Keratinocyte (primary cell): Measurements from ENCODE around the gene TSHZ1. TPM values are rescaled to one million over a fixed set of nuclear protein-coding genes. Genes with fewer than 3 reads are reported as not detected.

Experiments
- DNase-seq: peaks from one replicate; pipeline ENCODE4 v3.0.0-alpha.2; 2011; ENCODE audit warnings: low read depth, missing footprints, low spot score
- FAIRE-seq: peaks from 2 replicates; lab custom pipeline; 2011; peaks lifted over from hg19 to GRCh38; lab: Jason Lieb, UNC
- H2AFZ ChIP-seq: 2 replicates; pipeline ENCODE4 v1.6.0; 2012; ENCODE audit warnings: low read length, control low read depth, inconsistent platforms; ENCODE audit not compliant: control insufficient read depth
- H3K27ac ChIP-seq: 2 replicates; pipeline ENCODE4 v1.5.1; 2011; ENCODE audit warnings: low read length; ENCODE audit not compliant: control insufficient read depth, insufficient read depth
- H3K27me3 ChIP-seq: 3 replicates; pipeline ENCODE4 v1.6.0; 2011; ENCODE audit warnings: low read length; ENCODE audit not compliant: control insufficient read depth, insufficient read depth; ENCODE audit errors: extremely low read depth
- H3K36me3 ChIP-seq, 2 experiments: 2 replicates in 1 of 2; 3 replicates in 1 of 2; pipeline ENCODE4 v1.5.1; 2011; ENCODE audit warnings: low read length in 2 of 2, mild to moderate bottlenecking in 1 of 2; ENCODE audit not compliant: control insufficient read depth in 2 of 2, insufficient read depth in 2 of 2; ENCODE audit errors: extremely low read depth in 1 of 2
- H3K4me1 ChIP-seq: 3 replicates; pipeline ENCODE4 v1.5.1; 2011; ENCODE audit warnings: low read length; ENCODE audit not compliant: control insufficient read depth, insufficient read depth; ENCODE audit errors: extremely low read depth
- H3K4me2 ChIP-seq: 3 replicates; pipeline ENCODE4 v1.6.0; 2011; ENCODE audit warnings: low read depth, low read length; ENCODE audit not compliant: control insufficient read depth, insufficient read depth; ENCODE audit errors: extremely low read depth
- H3K4me3 ChIP-seq, 3 experiments: fragments of 200-600 bp in 1 of 3; sonication (generic) in 1 of 3; 2 replicates in 2 of 3; 3 replicates in 1 of 3; pipeline ENCODE4 v1.5.1; 2011 to 2016; ENCODE audit warnings: low read length in 3 of 3, mild to moderate bottlenecking in 3 of 3, control low read depth in 2 of 3, inconsistent platforms in 1 of 3, low read depth in 1 of 3, mixed read lengths in 1 of 3, mixed run types in 1 of 3, moderate library complexity in 1 of 3; ENCODE audit not compliant: control insufficient read depth in 2 of 3, insufficient read depth in 2 of 3; ENCODE audit errors: extremely low read depth in 1 of 3
- H3K79me2 ChIP-seq: 2 replicates; pipeline ENCODE4 v1.6.0; 2012; ENCODE audit warnings: low read length; ENCODE audit not compliant: control insufficient read depth, insufficient read depth
- H3K9ac ChIP-seq: 3 replicates; pipeline ENCODE4 v1.6.0; 2011; ENCODE audit warnings: low read length; ENCODE audit not compliant: control insufficient read depth, insufficient read depth; ENCODE audit errors: extremely low read depth
- H3K9me1 ChIP-seq: 3 replicates; pipeline ENCODE4 v1.6.0; 2011; ENCODE audit warnings: low read length; ENCODE audit not compliant: control insufficient read depth, insufficient read depth; ENCODE audit errors: extremely low read depth
- H3K9me3 ChIP-seq: 2 replicates; pipeline ENCODE4 v1.5.1; 2012; ENCODE audit warnings: low read depth, low read length; ENCODE audit not compliant: control insufficient read depth
- H4K20me1 ChIP-seq: 3 replicates; pipeline ENCODE4 v1.6.0; 2011; ENCODE audit warnings: low read length; ENCODE audit not compliant: control insufficient read depth, insufficient read depth; ENCODE audit errors: extremely low read depth
- CTCF ChIP-seq, 3 experiments: IDR thresholded peaks in 1 of 3; conservative IDR thresholded peaks in 1 of 3; optimal IDR thresholded peaks in 1 of 3; 2 replicates in 2 of 3; 3 replicates in 1 of 3; pipeline versions ENCODE3 to v1.5.1; 2011; ENCODE audit warnings: low read length in 3 of 3, mild to moderate bottlenecking in 3 of 3, moderate library complexity in 2 of 3, control low read depth in 1 of 3, inconsistent platforms in 1 of 3; ENCODE audit not compliant: insufficient read depth in 2 of 3; ENCODE audit errors: extremely low read depth in 1 of 3
- EZH2 ChIP-seq: IDR thresholded peaks from one replicate; pipeline ENCODE4 v1.6.1; 2012; ENCODE audit warnings: inconsistent platforms, mild to moderate bottlenecking, low read length, moderate library complexity
- dilution Hi-C: fragments of 300-500 bp; cut with MboI; formaldehyde crosslinking; loops from one replicate; pipeline ENCODE4 v1.7.0; 2020; ENCODE audit warnings: low sequenced_read_pairs; ENCODE audit not compliant: extremely low pct_ligation_motif_present
- polyA plus RNA-seq, 5 experiments: library from polyadenylated mRNA; depleted of rRNA in 3 of 5; stranded (reverse) in 3 of 5; stranded (forward) in 1 of 5; unstranded in 1 of 5; fragments of >200 nt; gene quantifications; 1 replicate in 1 of 5; 2 replicates in 3 of 5; 3 replicates in 1 of 5; pipeline versions ENCODE4 v1.2.1 to v1.2.3, GENCODE V29; 2011 to 2012; ENCODE audit warnings: missing spikeins in 2 of 5, low read depth in 1 of 5, low replicate concordance in 1 of 5

Gene TSHZ1
- polyA plus RNA-seq, 1 donor (not counting 4 experiments of a cell fraction or from before 2014, with no cell fraction given): 2.2 TPM

- H2AFZ ChIP-seq: no peak overlapping the region
- TF ChIP-seq EZH2: no peak
- no peak for TF ChIP-seq CTCF (optimal IDR thresholded peaks at IDR 0.05 in 1 of 3, IDR thresholded peaks at IDR 0.05 in 1 of 3, conservative IDR thresholded peaks at IDR 0.05 in 1 of 3; ENCODE audit: extremely low read depth in 1 of 3, insufficient read depth in 2 of 3, low read length in 3 of 3)
- no peaks in the 10 kb centered on the region for H4K20me1 ChIP-seq
- H3K27me3 ChIP-seq: no peaks in the 10 kb centered on the region
- H3K9me1 ChIP-seq: no peaks in the 10 kb centered on the region
- no peak overlapping the region for H3K4me2 ChIP-seq
- no peak overlapping the region for H3K27ac ChIP-seq
- peaks cover 11% of the 10 kb centered on the region for H3K79me2 ChIP-seq
- peaks cover 16% of the 10 kb centered on the region for H3K4me1 ChIP-seq
- H3K4me3 ChIP-seq: no peak overlapping the region
- DNase-seq (no peak), FAIRE-seq (no peak)
- dilution Hi-C loops: no loop called here
- no peaks in the 10 kb centered on the region for H3K9me3 ChIP-seq
- no peaks in the 10 kb centered on the region for H3K36me3 ChIP-seq
- H3K9ac ChIP-seq: no peak overlapping the region
Observed at GRCh38 chr18:75216212-75216910, 5.8 kb downstream of the TSHZ1 start.

GRCh38 chr18:75216911-75217689 lies 6.5 kb downstream of the TSHZ1 start:
- no peaks in the 10 kb centered on the region for H4K20me1 ChIP-seq
- no peak overlapping the region for H3K4me2 ChIP-seq
- H3K27me3 ChIP-seq: no peaks in the 10 kb centered on the region
- no peaks in the 10 kb centered on the region for H3K9me1 ChIP-seq
- DNase-seq (no peak), FAIRE-seq (peak; percentile 9)
- H3K9me3 ChIP-seq: no peaks in the 10 kb centered on the region
- no peak overlapping the region for H2AFZ ChIP-seq
- TF ChIP-seq CTCF (optimal IDR thresholded peaks at IDR 0.05 in 1 of 3, IDR thresholded peaks at IDR 0.05 in 1 of 3, conservative IDR thresholded peaks at IDR 0.05 in 1 of 3; ENCODE audit: extremely low read depth in 1 of 3, insufficient read depth in 2 of 3, low read length in 3 of 3): no peak
- no peak for TF ChIP-seq EZH2
- dilution Hi-C loops: no loop called here
- no peaks in the 10 kb centered on the region for H3K36me3 ChIP-seq
- peaks cover 19% of the 10 kb centered on the region for H3K4me1 ChIP-seq
- H3K27ac ChIP-seq: no peak overlapping the region
- peaks cover 11% of the 10 kb centered on the region for H3K79me2 ChIP-seq
- no peak overlapping the region for H3K4me3 ChIP-seq
- no peak overlapping the region for H3K9ac ChIP-seq
